Suprapubic skin (tissue), 4 donors: ENCODE data around the gene KCTD17.

Experiments used
- EP300 ChIP-seq: sonication (generic); formaldehyde crosslinking; IDR thresholded peaks from one replicate; pipeline ENCODE4 v1.6.1; 2017; ENCODE audit warnings: antibody characterized with exemption
- POLR2AphosphoS5 ChIP-seq, 3 donors: sonication (generic); formaldehyde crosslinking; IDR thresholded peaks; one replicate each; pipeline ENCODE4 v1.6.1; 2017; ENCODE audit warnings: antibody characterized with exemption in 3 of 3
- TF ChIP-seq, protein P1 (sequence below), 2 donors: fragments of 200-600 bp in 1 of 2; fragments of 450-650 bp in 1 of 2; sonication (generic) in 1 of 2; IDR thresholded peaks; one replicate each; pipeline ENCODE4 v1.5.1; 2016 to 2019; ENCODE audit warnings: antibody characterized with exemption in 2 of 2, mild to moderate bottlenecking in 1 of 2, moderate library complexity in 1 of 2

- TF ChIP-seq, protein P1, sequence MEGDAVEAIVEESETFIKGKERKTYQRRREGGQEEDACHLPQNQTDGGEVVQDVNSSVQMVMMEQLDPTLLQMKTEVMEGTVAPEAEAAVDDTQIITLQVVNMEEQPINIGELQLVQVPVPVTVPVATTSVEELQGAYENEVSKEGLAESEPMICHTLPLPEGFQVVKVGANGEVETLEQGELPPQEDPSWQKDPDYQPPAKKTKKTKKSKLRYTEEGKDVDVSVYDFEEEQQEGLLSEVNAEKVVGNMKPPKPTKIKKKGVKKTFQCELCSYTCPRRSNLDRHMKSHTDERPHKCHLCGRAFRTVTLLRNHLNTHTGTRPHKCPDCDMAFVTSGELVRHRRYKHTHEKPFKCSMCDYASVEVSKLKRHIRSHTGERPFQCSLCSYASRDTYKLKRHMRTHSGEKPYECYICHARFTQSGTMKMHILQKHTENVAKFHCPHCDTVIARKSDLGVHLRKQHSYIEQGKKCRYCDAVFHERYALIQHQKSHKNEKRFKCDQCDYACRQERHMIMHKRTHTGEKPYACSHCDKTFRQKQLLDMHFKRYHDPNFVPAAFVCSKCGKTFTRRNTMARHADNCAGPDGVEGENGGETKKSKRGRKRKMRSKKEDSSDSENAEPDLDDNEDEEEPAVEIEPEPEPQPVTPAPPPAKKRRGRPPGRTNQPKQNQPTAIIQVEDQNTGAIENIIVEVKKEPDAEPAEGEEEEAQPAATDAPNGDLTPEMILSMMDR (IDR thresholded peaks at IDR 0.05): no peak
- TF ChIP-seq POLR2AphosphoS5 (IDR thresholded peaks at IDR 0.05) (no peak), EP300 (no peak)
Measured at GRCh38 chr22:37021041-37021440, 30.5 kb upstream of the KCTD17 start.
